A549 (cell line): ENCODE results near the gene CAMTA1. TPM values are rescaled to one million over a fixed set of nuclear protein-coding genes. Genes with fewer than 3 reads are reported as not detected.
A peak's percentile ranks its signal among the peaks of the same experiment; 100 is the strongest.

Experiments used
- ATAC-seq, 2 experiments: fragments of 200-7000 bp in 1 of 2; fragments of >200 bp in 1 of 2; cut with Nextera tagmentation in 1 of 2; cut with Tn5 transposase in 1 of 2; 3 replicates each; pipeline versions ENCODE4 v1.8.0 to v1.9.1; 2018 to 2020; ENCODE audit warnings: mild to moderate bottlenecking in 1 of 2, moderate library complexity in 1 of 2
- CTCF ChIA-PET: fragments of 300-600 bp; sonication (Branson Sonifier 250); formaldehyde crosslinking; extraction: SDS; loops from one replicate; lab custom pipeline; 2021; ENCODE audit warnings: antibody characterized with exemption, inconsistent platforms; lab: Yijun Ruan, JAX
- POLR2A ChIA-PET: fragments of 350-600 bp; formaldehyde crosslinking; extraction: SDS; loops from one replicate; lab custom pipeline; 2021; ENCODE audit warnings: antibody characterized with exemption, inconsistent platforms; lab: Yijun Ruan, JAX
- DNase-seq, 2 experiments: peaks; one replicate each; pipeline versions ENCODE4 v3.0.0 to v3.0.0-alpha.2; 2011 to 2016; ENCODE audit warnings: low read depth in 1 of 2, low spot score in 1 of 2
- FAIRE-seq: peaks from 2 replicates; lab custom pipeline; 2011; peaks lifted over from hg19 to GRCh38; lab: Jason Lieb, UNC
- H3K27ac ChIP-seq, 2 experiments: fragments of >200 bp; sonication (Bioruptor Twin); formaldehyde crosslinking; 3 replicates each; pipeline ENCODE4 v1.5.1; 2016 to 2017
- H3K4me1 ChIP-seq: fragments of >200 bp; sonication (Bioruptor Twin); formaldehyde crosslinking; 3 replicates; pipeline ENCODE4 v1.6.1; 2016
- H3K4me2 ChIP-seq: fragments of >200 bp; sonication (Bioruptor Twin); formaldehyde crosslinking; 3 replicates; pipeline ENCODE4 v1.6.1; 2016
- H3K4me3 ChIP-seq: fragments of >200 bp; sonication (Bioruptor Twin); formaldehyde crosslinking; 3 replicates; pipeline ENCODE4 v1.5.1; 2016
- H3K9me3 ChIP-seq: fragments of >200 bp; sonication (Bioruptor Twin); formaldehyde crosslinking; 3 replicates; pipeline ENCODE4 v1.6.1; 2016
- CBX8 ChIP-seq: fragments of 200-600 bp; sonication (generic); IDR thresholded peaks from 2 replicates; pipeline ENCODE4 v1.6.1; 2016
- CHD4 ChIP-seq: fragments of 200-600 bp; sonication (generic); IDR thresholded peaks from 2 replicates; pipeline ENCODE4 v1.6.1; 2016; ENCODE audit warnings: antibody characterized with exemption, mild to moderate bottlenecking, borderline replicate concordance
- FOSL2 ChIP-seq, 2 experiments: fragments of 450-650 bp in 1 of 2; fragments of >200 bp in 1 of 2; sonication (Bioruptor Twin) in 1 of 2; formaldehyde crosslinking; IDR thresholded peaks; 2 replicates each; pipeline versions ENCODE4 v1.5.0 to v1.6.1; 2016 to 2020; ENCODE audit warnings: mild to moderate bottlenecking in 1 of 2, moderate library complexity in 1 of 2
- HOXB5 ChIP-seq: fragments of 250-450 bp; sonication (Bioruptor Pico); IDR thresholded peaks from 2 replicates; pipeline ENCODE4 v1.5.0; 2020; ENCODE audit warnings: mild to moderate bottlenecking, moderate library complexity
- JUN ChIP-seq, 2 experiments: fragments of >200 bp; sonication (Bioruptor Twin); formaldehyde crosslinking; IDR thresholded peaks; 2 replicates in 1 of 2; 3 replicates in 1 of 2; pipeline ENCODE4 v1.6.1; 2016 to 2017
- JUNB ChIP-seq: fragments of >200 bp; sonication (Bioruptor Twin); formaldehyde crosslinking; IDR thresholded peaks from 2 replicates; pipeline ENCODE4 v1.6.1; 2016
- MYC ChIP-seq: IDR thresholded peaks from 2 replicates; pipeline ENCODE4 v1.6.1; 2012; ENCODE audit warnings: mild to moderate bottlenecking, inconsistent platforms, low read length, improper control_type of control experiment, borderline replicate concordance
- NFE2L2 ChIP-seq: fragments of 150-350 bp; conservative IDR thresholded peaks from 2 replicates; pipeline ENCODE4 v1.6.1; 2014; ENCODE audit warnings: low read length
- NR3C1 ChIP-seq: fragments of >200 bp; sonication (Bioruptor Twin); formaldehyde crosslinking; IDR thresholded peaks from 3 replicates; pipeline ENCODE4 v1.6.1; 2017
- PHF8 ChIP-seq: fragments of 200-600 bp; sonication (generic); IDR thresholded peaks from 2 replicates; pipeline ENCODE4 v1.6.1; 2016; ENCODE audit warnings: low read depth, mild to moderate bottlenecking, antibody characterized with exemption, moderate library complexity, borderline replicate concordance
- RAD21 ChIP-seq, 2 experiments: fragments of >200 bp in 1 of 2; sonication (Bioruptor Twin) in 1 of 2; formaldehyde crosslinking in 1 of 2; IDR thresholded peaks in 1 of 2; conservative IDR thresholded peaks in 1 of 2; 2 replicates in 1 of 2; 3 replicates in 1 of 2; pipeline ENCODE4 v1.6.1; 2012 to 2018; ENCODE audit warnings: inconsistent platforms in 1 of 2
- RCOR1 ChIP-seq: fragments of 150-350 bp; IDR thresholded peaks from 2 replicates; pipeline ENCODE4 v1.6.1; 2014; ENCODE audit warnings: antibody characterized with exemption, low read length, low read depth
- RFX5 ChIP-seq: fragments of 450-650 bp; IDR thresholded peaks from 2 replicates; pipeline ENCODE4 v1.7.1; 2014; ENCODE audit warnings: antibody characterized with exemption, mild to moderate bottlenecking, moderate library complexity
- TFCP2L1 ChIP-seq: fragments of 250-450 bp; sonication (Bioruptor Pico); IDR thresholded peaks from 2 replicates; pipeline ENCODE4 v1.5.0; 2021; ENCODE audit warnings: mild to moderate bottlenecking
- TP53 ChIP-seq: fragments of 250-450 bp; sonication (Bioruptor Pico); IDR thresholded peaks from 2 replicates; pipeline ENCODE4 v1.5.0; 2021; ENCODE audit warnings: mild to moderate bottlenecking, moderate library complexity
- WGBS: methylation state at CpG from one replicate; pipeline ENCODE4 v1.1.6; 2017; ENCODE audit errors: missing lambda C conversion rate; 5-methylcytosine and 5-hydroxymethylcytosine counted together
- polyA plus RNA-seq, 4 experiments: library from polyadenylated mRNA; depleted of rRNA in 3 of 4; stranded (reverse); fragments of >200 nt; fragmentation: RNase III in 1 of 4; extraction: RNeasy Plus Mini Kit Qiagen cat#74134 plus additional on column Dnase treatment in 1 of 4; gene quantifications; 2 replicates in 3 of 4; 3 replicates in 1 of 4; pipeline ENCODE4 v1.2.3, GENCODE V29; 2011 to 2017
- TF ChIP-seq, protein P1 (sequence below): fragments of 250-450 bp; sonication (Bioruptor Pico); IDR thresholded peaks from 2 replicates; pipeline ENCODE4 v1.5.0; 2021; ENCODE audit warnings: mild to moderate bottlenecking, moderate library complexity, borderline replicate concordance
- TF ChIP-seq, protein P2 (sequence below): fragments of 450-650 bp; IDR thresholded peaks from 2 replicates; pipeline ENCODE4 v1.6.1; 2014; ENCODE audit warnings: antibody characterized with exemption
- TF ChIP-seq, protein P3 (sequence below): fragments of >200 bp; sonication (Bioruptor Twin); formaldehyde crosslinking; IDR thresholded peaks from 2 replicates; pipeline ENCODE4 v1.6.1; 2016
- TF ChIP-seq, protein P4 (sequence below): IDR thresholded peaks from 2 replicates; pipeline ENCODE4 v1.6.1; 2012
- TF ChIP-seq, protein P5 (sequence below): IDR thresholded peaks from 2 replicates; pipeline ENCODE4 v1.6.1; 2012; ENCODE audit warnings: low read depth, borderline replicate concordance
- TF ChIP-seq, protein P6 (sequence below): fragments of 200-600 bp; sonication (generic); IDR thresholded peaks from 2 replicates; pipeline ENCODE4 v1.6.1; 2016; ENCODE audit warnings: antibody characterized with exemption, mild to moderate bottlenecking, moderate library complexity

CAMTA1 gene
- polyA plus RNA-seq, 2 of the 4 experiments (the other 2 are of a cell fraction) = 58.8 to 75.0 TPM

DNA sequence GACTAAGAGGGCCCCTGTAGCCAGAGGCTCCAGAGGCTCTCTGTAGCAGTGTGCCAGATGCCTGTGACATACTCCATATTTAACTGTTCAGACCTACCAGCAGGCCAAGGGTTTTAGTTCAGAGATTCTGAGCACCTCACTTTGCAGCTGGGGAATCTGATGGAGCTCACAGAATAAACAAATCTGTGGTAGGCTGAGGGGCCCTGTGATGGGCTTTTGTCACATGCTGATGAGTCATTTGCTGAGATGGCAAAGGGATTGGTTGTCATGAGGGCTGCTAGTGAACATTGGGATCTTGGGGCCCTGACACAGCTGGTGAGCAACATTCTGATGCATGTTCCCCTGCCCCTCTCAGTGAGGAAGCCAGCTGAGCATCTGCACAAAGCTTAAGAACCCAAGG is 482.2 kb downstream of the CAMTA1 start:
- ATAC-seq (no peak), FAIRE-seq (no peak), DNase-seq (no peak)
- Histone ChIP-seq H3K9me3 (peaks cover 31% of the 10 kb centered on the region), H3K4me1 (peaks cover 50% of the 10 kb centered on the region), H3K4me3 (no peak overlapping the region), H3K4me2 (peak overlapping the region; percentile 79; the same call in 1 of the 3 replicates), H3K27ac (peak overlapping the region; percentile 97 to 99)
- TF ChIP-seq, protein P1, sequence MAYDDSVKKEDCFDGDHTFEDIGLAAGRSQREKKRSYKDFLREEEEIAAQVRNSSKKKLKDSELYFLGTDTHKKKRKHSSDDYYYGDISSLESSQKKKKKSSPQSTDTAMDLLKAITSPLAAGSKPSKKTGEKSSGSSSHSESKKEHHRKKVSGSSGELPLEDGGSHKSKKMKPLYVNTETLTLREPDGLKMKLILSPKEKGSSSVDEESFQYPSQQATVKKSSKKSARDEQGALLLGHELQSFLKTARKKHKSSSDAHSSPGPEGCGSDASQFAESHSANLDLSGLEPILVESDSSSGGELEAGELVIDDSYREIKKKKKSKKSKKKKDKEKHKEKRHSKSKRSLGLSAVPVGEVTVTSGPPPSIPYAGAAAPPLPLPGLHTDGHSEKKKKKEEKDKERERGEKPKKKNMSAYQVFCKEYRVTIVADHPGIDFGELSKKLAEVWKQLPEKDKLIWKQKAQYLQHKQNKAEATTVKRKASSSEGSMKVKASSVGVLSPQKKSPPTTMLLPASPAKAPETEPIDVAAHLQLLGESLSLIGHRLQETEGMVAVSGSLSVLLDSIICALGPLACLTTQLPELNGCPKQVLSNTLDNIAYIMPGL (CRISPR knock-in tag) = no peak
- TF ChIP-seq, protein P2, sequence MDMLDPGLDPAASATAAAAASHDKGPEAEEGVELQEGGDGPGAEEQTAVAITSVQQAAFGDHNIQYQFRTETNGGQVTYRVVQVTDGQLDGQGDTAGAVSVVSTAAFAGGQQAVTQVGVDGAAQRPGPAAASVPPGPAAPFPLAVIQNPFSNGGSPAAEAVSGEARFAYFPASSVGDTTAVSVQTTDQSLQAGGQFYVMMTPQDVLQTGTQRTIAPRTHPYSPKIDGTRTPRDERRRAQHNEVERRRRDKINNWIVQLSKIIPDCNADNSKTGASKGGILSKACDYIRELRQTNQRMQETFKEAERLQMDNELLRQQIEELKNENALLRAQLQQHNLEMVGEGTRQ = no peak
- TF ChIP-seq MYC = no peak
- no peak for TF ChIP-seq NFE2L2
- TF ChIP-seq, protein P3, sequence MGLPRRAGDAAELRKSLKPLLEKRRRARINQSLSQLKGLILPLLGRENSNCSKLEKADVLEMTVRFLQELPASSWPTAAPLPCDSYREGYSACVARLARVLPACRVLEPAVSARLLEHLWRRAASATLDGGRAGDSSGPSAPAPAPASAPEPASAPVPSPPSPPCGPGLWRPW = no peak
- no peak for TF ChIP-seq RFX5
- no peak for TF ChIP-seq CBX8
- CTCF ChIA-PET = interaction anchor here (0.9 to 2.0 kb wide), 3 partner anchors 207 to 380 kb away, joined by 3 to 5 read pairs (median 5); no protein-coding TSS in a partner anchor
- POLR2A ChIA-PET = no interaction called here

DNA sequence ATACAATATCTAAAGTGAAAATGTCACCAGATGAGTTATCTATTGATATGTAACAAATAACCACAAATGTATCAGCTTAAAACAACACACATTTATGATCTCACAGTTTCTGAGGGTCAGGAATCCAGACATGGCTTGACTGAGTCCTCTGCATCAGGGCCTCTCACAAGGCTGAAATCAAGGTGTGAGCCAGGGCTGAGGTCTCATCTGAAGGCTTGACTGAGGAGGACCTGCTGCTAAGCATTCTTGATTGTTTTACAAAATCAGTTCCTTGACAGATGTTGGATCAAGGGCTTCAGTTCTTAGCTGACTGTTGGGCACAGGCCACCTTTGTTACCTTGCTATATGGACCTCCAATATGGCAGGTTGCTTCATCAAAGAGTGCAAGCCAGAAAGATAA is 483.7 kb downstream of the CAMTA1 start:
- ChIA-PET POLR2A (no interaction called here), CTCF (interaction anchor here (1.2 to 2.0 kb wide), 2 partner anchors 31 to 206 kb away, joined by 3 to 5 read pairs; no protein-coding TSS in a partner anchor)
- DNase-seq (no peak), ATAC-seq (no peak), FAIRE-seq (no peak)
- Histone ChIP-seq H3K4me1 (peaks cover 35% of the 10 kb centered on the region), H3K4me3 (no peak overlapping the region), H3K27ac (peak overlapping the region; percentile 29 to 57; a peak in 4 of 6 replicates), H3K4me2 (no peak overlapping the region)
- TF ChIP-seq TFCP2L1 (no peak), CHD4 (no peak), NR3C1 (no peak), FOSL2 (IDR thresholded peaks at IDR 0.05) (no peak), FOSL2 (CRISPR knock-in tag; IDR thresholded peaks at IDR 0.05) (no peak), RAD21 (conservative IDR thresholded peaks at IDR 0.05 in 1 of 2, IDR thresholded peaks at IDR 0.05 in 1 of 2) (no peak), HOXB5 (CRISPR knock-in tag) (no peak)
- TF ChIP-seq, protein P4, sequence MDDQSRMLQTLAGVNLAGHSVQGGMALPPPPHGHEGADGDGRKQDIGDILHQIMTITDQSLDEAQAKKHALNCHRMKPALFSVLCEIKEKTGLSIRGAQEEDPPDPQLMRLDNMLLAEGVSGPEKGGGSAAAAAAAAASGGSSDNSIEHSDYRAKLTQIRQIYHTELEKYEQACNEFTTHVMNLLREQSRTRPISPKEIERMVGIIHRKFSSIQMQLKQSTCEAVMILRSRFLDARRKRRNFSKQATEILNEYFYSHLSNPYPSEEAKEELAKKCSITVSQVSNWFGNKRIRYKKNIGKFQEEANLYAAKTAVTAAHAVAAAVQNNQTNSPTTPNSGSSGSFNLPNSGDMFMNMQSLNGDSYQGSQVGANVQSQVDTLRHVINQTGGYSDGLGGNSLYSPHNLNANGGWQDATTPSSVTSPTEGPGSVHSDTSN = no peak
- TF ChIP-seq, protein P2 = no peak
- TF ChIP-seq, all 56 proteins: peak for 0
- H3K9me3 ChIP-seq = peaks cover 31% of the 10 kb centered on the region

DNA sequence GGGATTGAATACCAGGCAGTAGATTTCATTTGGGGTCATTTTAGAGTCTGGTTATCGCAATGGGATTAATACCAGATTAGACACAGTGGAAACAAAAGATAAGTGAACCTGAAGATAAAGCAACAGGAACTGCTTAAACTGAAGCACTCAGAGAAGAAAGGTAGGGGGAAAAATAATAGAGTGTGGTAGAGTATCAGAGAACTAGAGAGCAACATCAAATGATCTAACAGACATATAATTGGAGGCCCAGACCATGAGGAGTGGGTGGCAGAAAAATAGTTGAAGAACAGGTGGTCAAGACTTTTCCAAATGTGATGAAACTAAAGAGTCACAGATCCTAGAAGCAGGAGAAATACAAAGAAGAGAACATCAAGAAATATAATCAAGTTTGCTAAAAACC is 484.3 kb downstream of the CAMTA1 start:
- Histone ChIP-seq H3K27ac (peak overlapping the region; percentile 29 to 57; a peak in 2 of 6 replicates), H3K4me3 (no peak overlapping the region), H3K4me1 (peaks cover 30% of the 10 kb centered on the region), H3K4me2 (no peak overlapping the region), H3K9me3 (peaks cover 31% of the 10 kb centered on the region)
- POLR2A ChIA-PET = no interaction called here
- no peak for ATAC-seq
- CTCF ChIA-PET = interaction anchor here (1.2 to 2.0 kb wide), 2 partner anchors 31 to 205 kb away, joined by 3 to 5 read pairs; no protein-coding TSS in a partner anchor
- FAIRE-seq = no peak
- WGBS = 93% methylated on average over 1 of the region's 1 CpG
- DNase-seq = no peak
- no peak for TF ChIP-seq CBX8
- TF ChIP-seq, protein P5, sequence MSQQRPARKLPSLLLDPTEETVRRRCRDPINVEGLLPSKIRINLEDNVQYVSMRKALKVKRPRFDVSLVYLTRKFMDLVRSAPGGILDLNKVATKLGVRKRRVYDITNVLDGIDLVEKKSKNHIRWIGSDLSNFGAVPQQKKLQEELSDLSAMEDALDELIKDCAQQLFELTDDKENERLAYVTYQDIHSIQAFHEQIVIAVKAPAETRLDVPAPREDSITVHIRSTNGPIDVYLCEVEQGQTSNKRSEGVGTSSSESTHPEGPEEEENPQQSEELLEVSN = no peak
- no peak for TF ChIP-seq RCOR1
- TF ChIP-seq, protein P1 (CRISPR knock-in tag) = no peak
- no peak for TF ChIP-seq PHF8
- TF ChIP-seq, protein P6, sequence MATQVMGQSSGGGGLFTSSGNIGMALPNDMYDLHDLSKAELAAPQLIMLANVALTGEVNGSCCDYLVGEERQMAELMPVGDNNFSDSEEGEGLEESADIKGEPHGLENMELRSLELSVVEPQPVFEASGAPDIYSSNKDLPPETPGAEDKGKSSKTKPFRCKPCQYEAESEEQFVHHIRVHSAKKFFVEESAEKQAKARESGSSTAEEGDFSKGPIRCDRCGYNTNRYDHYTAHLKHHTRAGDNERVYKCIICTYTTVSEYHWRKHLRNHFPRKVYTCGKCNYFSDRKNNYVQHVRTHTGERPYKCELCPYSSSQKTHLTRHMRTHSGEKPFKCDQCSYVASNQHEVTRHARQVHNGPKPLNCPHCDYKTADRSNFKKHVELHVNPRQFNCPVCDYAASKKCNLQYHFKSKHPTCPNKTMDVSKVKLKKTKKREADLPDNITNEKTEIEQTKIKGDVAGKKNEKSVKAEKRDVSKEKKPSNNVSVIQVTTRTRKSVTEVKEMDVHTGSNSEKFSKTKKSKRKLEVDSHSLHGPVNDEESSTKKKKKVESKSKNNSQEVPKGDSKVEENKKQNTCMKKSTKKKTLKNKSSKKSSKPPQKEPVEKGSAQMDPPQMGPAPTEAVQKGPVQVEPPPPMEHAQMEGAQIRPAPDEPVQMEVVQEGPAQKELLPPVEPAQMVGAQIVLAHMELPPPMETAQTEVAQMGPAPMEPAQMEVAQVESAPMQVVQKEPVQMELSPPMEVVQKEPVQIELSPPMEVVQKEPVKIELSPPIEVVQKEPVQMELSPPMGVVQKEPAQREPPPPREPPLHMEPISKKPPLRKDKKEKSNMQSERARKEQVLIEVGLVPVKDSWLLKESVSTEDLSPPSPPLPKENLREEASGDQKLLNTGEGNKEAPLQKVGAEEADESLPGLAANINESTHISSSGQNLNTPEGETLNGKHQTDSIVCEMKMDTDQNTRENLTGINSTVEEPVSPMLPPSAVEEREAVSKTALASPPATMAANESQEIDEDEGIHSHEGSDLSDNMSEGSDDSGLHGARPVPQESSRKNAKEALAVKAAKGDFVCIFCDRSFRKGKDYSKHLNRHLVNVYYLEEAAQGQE = no peak
- no peak for TF ChIP-seq JUN (IDR thresholded peaks at IDR 0.05)
- TF ChIP-seq JUNB = no peak
- TF ChIP-seq TP53 (CRISPR knock-in tag) = no peak
